Measurements from ENCODE around the gene ATRNL1.

- TF ChIP-seq CTCF (conservative IDR thresholded peaks at IDR 0.05; ENCODE audit: low read depth in 2 of 2), result no peak
- TF ChIP-seq POLR2AphosphoS5 (IDR thresholded peaks at IDR 0.05; ENCODE audit: low read depth), result no peak
- TF ChIP-seq CREB1 (CRISPR knock-in tag; IDR thresholded peaks at IDR 0.05; ENCODE audit: low read depth), result no peak
- TF ChIP-seq EZH2 (IDR thresholded peaks at IDR 0.05; ENCODE audit: low read depth, unreplicated experiment), result no peak
- TF ChIP-seq ETS1 (IDR thresholded peaks at IDR 0.05), result no peak
- TF ChIP-seq NANOG (IDR thresholded peaks at IDR 0.05; ENCODE audit: borderline replicate concordance), result no peak
- TF ChIP-seq REST (IDR thresholded peaks at IDR 0.05; ENCODE audit: unreplicated experiment), result no peak
- no peak for TF ChIP-seq STAT1 (IDR thresholded peaks at IDR 0.05; ENCODE audit: unreplicated experiment)
- TF ChIP-seq JUNB (IDR thresholded peaks at IDR 0.05; ENCODE audit: unreplicated experiment), result no peak
These were observed 702.8 kb downstream of the ATRNL1 start for GRCh38 chr10:115795964-115796363.

Data from GM23338 (cell line).